Stimulated activated CD4-positive, alpha-beta T cell treated with anti-CD3 and anti-CD28 coated beads, Interleukin-15, amount 100 ng/mL, for 1 hour (primary cell): ENCODE data around the gene MUC5AC.

ENCODE experiments used
- DNase-seq, 2 donors: peaks; one replicate each; pipeline ENCODE4 v3.0.0-alpha.2; 2020; ENCODE audit warnings: low read depth in 1 of 2, low spot score in 1 of 2

The MUC5AC gene

GRCh38 chr11:1224491-1225385 lies 67.0 kb downstream of the MUC5AC start:
- DNase-seq, result no peak

- DNase-seq, result no peak
Measured at GRCh38 chr11:1225386-1226225, 67.9 kb downstream of the MUC5AC start.

- no peak for DNase-seq
Measured at GRCh38 chr11:1226226-1226985, 68.7 kb downstream of the MUC5AC start.

- DNase-seq, result no peak
Measured at GRCh38 chr11:1226986-1227550, 69.3 kb downstream of the MUC5AC start.

GRCh38 chr11:1227551-1228100 lies 69.9 kb downstream of the MUC5AC start:
- no peak for DNase-seq

- DNase-seq, result no peak
Measured at GRCh38 chr11:1228101-1228821, 70.5 kb downstream of the MUC5AC start.

GRCh38 chr11:1228921-1229451 lies 71.2 kb downstream of the MUC5AC start:
- no peak for DNase-seq

GRCh38 chr11:1229471-1230120 lies 71.8 kb downstream of the MUC5AC start:
- no peak for DNase-seq

- no peak for DNase-seq
Measured at GRCh38 chr11:1230121-1230455, 72.3 kb downstream of the MUC5AC start.

- DNase-seq, result no peak
Measured at GRCh38 chr11:1230456-1231395, 73.0 kb downstream of the MUC5AC start.

GRCh38 chr11:1231396-1232020 lies 73.8 kb downstream of the MUC5AC start:
- no peak for DNase-seq

- no peak for DNase-seq
Measured at GRCh38 chr11:1232021-1232882, 74.5 kb downstream of the MUC5AC start.

- no peak for DNase-seq
Measured at GRCh38 chr11:1232883-1233321, 75.1 kb downstream of the MUC5AC start.

GRCh38 chr11:1233351-1234053 lies 75.7 kb downstream of the MUC5AC start:
- no peak for DNase-seq

- no peak for DNase-seq
Measured at GRCh38 chr11:1234054-1234720, 76.4 kb downstream of the MUC5AC start.
